Left ventricle myocardium superior (tissue), 1 donor: Measurements from ENCODE around the gene CHST9. TPM values are rescaled to one million over a fixed set of nuclear protein-coding genes. Genes with fewer than 3 reads are reported as not detected.
A peak's percentile ranks its signal among the peaks of the same experiment; 100 is the strongest.

Source experiments
- ATAC-seq: fragments of 200-7000 bp; cut with Tn5 transposase; one replicate; pipeline ENCODE4 v1.9.1; 2020; ENCODE audit warnings: mild to moderate bottlenecking, moderate library complexity
- DNase-seq: peaks from one replicate; pipeline ENCODE4 v3.0.0-alpha.2; 2020
- intact Hi-C: fragments of 100-400 bp; cut with micrococcal nuclease; formaldehyde crosslinking; loops from one replicate; pipeline ENCODE4 v1.11.0; 2022
- total RNA-seq: library from RNA; stranded (reverse); fragmentation: NEBNext Ultra II Directional; extraction: Animal tissue kit (Norgen Biotek cat#: 25700); gene quantifications from one replicate; pipeline ENCODE4 v1.2.1, GENCODE V29; 2021
- donor health status: DM: no; HTN: yes; CAD: no; lungs with severe emphysema.

The CHST9 gene
- total RNA-seq, 1 donor from 2014 or later: 7.0 TPM

- intact Hi-C loops: no loop called here
- ATAC-seq: no peak
- DNase-seq: no peak
Measured at GRCh38 chr18:26911840-26912239, 273.3 kb downstream of the CHST9 start.

GRCh38 chr18:26909599-26910290 is 275.4 kb downstream of the CHST9 start:
- intact Hi-C loops: no loop called here
- ATAC-seq: peak; percentile 25
- DNase-seq: no peak

- DNase-seq (no peak), ATAC-seq (no peak)
- intact Hi-C loops: no loop called here
Measured at GRCh38 chr18:26908906-26909305, 276.2 kb downstream of the CHST9 start.

GRCh38 chr18:26902291-26902690 is 282.8 kb downstream of the CHST9 start:
- ATAC-seq: no peak
- intact Hi-C loops: no loop called here
- no peak for DNase-seq

GRCh38 chr18:26901020-26901419 is 284.1 kb downstream of the CHST9 start:
- no peak for DNase-seq
- no peak for ATAC-seq
- intact Hi-C loops: no loop called here

- DNase-seq (no peak), ATAC-seq (no peak)
- intact Hi-C loops: no loop called here
Measured at GRCh38 chr18:26894426-26894825, 290.7 kb downstream of the CHST9 start.

- no peak for ATAC-seq
- intact Hi-C loops: no loop called here
- no peak for DNase-seq
Measured at GRCh38 chr18:26893996-26894395, 291.1 kb downstream of the CHST9 start.

- intact Hi-C loops: no loop called here
- DNase-seq: no peak
Measured at GRCh38 chr18:26888259-26888658, 296.8 kb downstream of the CHST9 start.

GRCh38 chr18:26875040-26875654 is 310.0 kb downstream of the CHST9 start:
- ATAC-seq: no peak
- no peak for DNase-seq
- intact Hi-C loops: no loop called here

More at GRCh38 chr18:26888259-26888658, 296.8 kb downstream of the CHST9 start:
- no peak for ATAC-seq

- no peak for DNase-seq
- no peak for ATAC-seq
- intact Hi-C loops: no loop called here
Measured at GRCh38 chr18:26874283-26874682, 310.8 kb downstream of the CHST9 start.

GRCh38 chr18:26869640-26870039 is 315.5 kb downstream of the CHST9 start:
- intact Hi-C loops: no loop called here

GRCh38 chr18:26868968-26869586 is 316.0 kb downstream of the CHST9 start:
- ATAC-seq: no peak
- intact Hi-C loops: no loop called here

More at GRCh38 chr18:26869640-26870039, 315.5 kb downstream of the CHST9 start:
- no peak for DNase-seq
- ATAC-seq: no peak

GRCh38 chr18:26867471-26867870 is 317.6 kb downstream of the CHST9 start:
- ATAC-seq (no peak), DNase-seq (no peak)
- intact Hi-C loops: no loop called here

More at GRCh38 chr18:26868968-26869586, 316.0 kb downstream of the CHST9 start:
- no peak for DNase-seq

- DNase-seq: peak; percentile 56
- ATAC-seq: peak; percentile 84
Measured at GRCh38 chr18:26865557-26865956, 319.6 kb downstream of the CHST9 start, which contains the start of gene AQP4. AQP4 (minus strand) TSS chr18:26865707; CDS start chr18:26865689, 18 bp downstream.

GRCh38 chr18:26864658-26865057 is 320.4 kb downstream of the CHST9 start:
- intact Hi-C loops: no loop called here
- ATAC-seq: no peak
- DNase-seq: no peak

More at GRCh38 chr18:26865557-26865956, 319.6 kb downstream of the CHST9 start, which contains the start of gene AQP4:
- intact Hi-C loops: no loop called here

- no peak for ATAC-seq
Measured at GRCh38 chr18:26863921-26864497, 321.1 kb downstream of the CHST9 start.

GRCh38 chr18:26863122-26863879 is 321.8 kb downstream of the CHST9 start:
- DNase-seq (peak; percentile 88), ATAC-seq (peak; percentile 98)
- intact Hi-C loops: no loop called here

More at GRCh38 chr18:26863921-26864497, 321.1 kb downstream of the CHST9 start:
- DNase-seq: no peak
- intact Hi-C loops: no loop called here

- ATAC-seq (no peak), DNase-seq (no peak)
- intact Hi-C loops: no loop called here
Measured at GRCh38 chr18:26862084-26862483, 323.0 kb downstream of the CHST9 start.
